GM18519 (cell line): ENCODE measurements around the gene RBM18.

ENCODE experiments used
- ATAC-seq: cut with Tn5 transposase; IDR thresholded peaks from one replicate; pipeline ENCODE4 v1.9.1; 2021; ENCODE audit warnings: mild to moderate bottlenecking, moderate library complexity; ENCODE audit not compliant: unreplicated experiment, low FRiP score

The RBM18 gene

GRCh38 chr9:122207096-122207495 is 57.5 kb downstream of the RBM18 start:
- no peak for ATAC-seq

- no peak for ATAC-seq
Measured at GRCh38 chr9:122206118-122207046, 58.3 kb downstream of the RBM18 start.

- no peak for ATAC-seq
Measured at GRCh38 chr9:122205176-122205575, 59.5 kb downstream of the RBM18 start.

GRCh38 chr9:122204491-122204890 is 60.1 kb downstream of the RBM18 start:
- ATAC-seq: no peak

- ATAC-seq: no peak
Measured at GRCh38 chr9:122204055-122204454, 60.6 kb downstream of the RBM18 start.

- no peak for ATAC-seq
Measured at GRCh38 chr9:122202111-122202510, 62.5 kb downstream of the RBM18 start.

GRCh38 chr9:122201641-122202040 is 63.0 kb downstream of the RBM18 start:
- ATAC-seq: no peak

GRCh38 chr9:122200960-122201595 is 63.6 kb downstream of the RBM18 start:
- no peak for ATAC-seq

- ATAC-seq: no peak
Measured at GRCh38 chr9:122197882-122198281, 66.8 kb downstream of the RBM18 start.

GRCh38 chr9:122197426-122197825 is 67.2 kb downstream of the RBM18 start:
- no peak for ATAC-seq

- ATAC-seq: no peak
Measured at GRCh38 chr9:122195875-122196274, 68.8 kb downstream of the RBM18 start.

- ATAC-seq: no peak
Measured at GRCh38 chr9:122193651-122194050, 71.0 kb downstream of the RBM18 start.

GRCh38 chr9:122192914-122193525 is 71.6 kb downstream of the RBM18 start:
- no peak for ATAC-seq

GRCh38 chr9:122192261-122192875 is 72.3 kb downstream of the RBM18 start:
- ATAC-seq: no peak

- no peak for ATAC-seq
Measured at GRCh38 chr9:122191584-122191983, 73.1 kb downstream of the RBM18 start.

- no peak for ATAC-seq
Measured at GRCh38 chr9:122190597-122191381, 73.9 kb downstream of the RBM18 start.

GRCh38 chr9:122188369-122188768 is 76.3 kb downstream of the RBM18 start:
- ATAC-seq: no peak
